AG09309 (cell line): ENCODE measurements around the gene CBR1.

ENCODE experiments used
- DNase-seq: peaks from one replicate; pipeline ENCODE4 v3.0.0-alpha.2; 2010; ENCODE audit warnings: low read depth
- H3K4me3 ChIP-seq: 2 replicates; pipeline ENCODE4 v1.5.1; 2011; ENCODE audit warnings: mild to moderate bottlenecking, low read depth, low read length, moderate library complexity; ENCODE audit not compliant: control insufficient read depth
- TF ChIP-seq, protein P1 (sequence below): IDR thresholded peaks from 2 replicates; pipeline ENCODE4 v1.5.1; 2011; ENCODE audit warnings: mild to moderate bottlenecking, low read depth, low read length, inconsistent platforms; ENCODE audit not compliant: insufficient read depth, control insufficient read depth; ENCODE audit errors: missing control alignments

The CBR1 gene

DNA sequence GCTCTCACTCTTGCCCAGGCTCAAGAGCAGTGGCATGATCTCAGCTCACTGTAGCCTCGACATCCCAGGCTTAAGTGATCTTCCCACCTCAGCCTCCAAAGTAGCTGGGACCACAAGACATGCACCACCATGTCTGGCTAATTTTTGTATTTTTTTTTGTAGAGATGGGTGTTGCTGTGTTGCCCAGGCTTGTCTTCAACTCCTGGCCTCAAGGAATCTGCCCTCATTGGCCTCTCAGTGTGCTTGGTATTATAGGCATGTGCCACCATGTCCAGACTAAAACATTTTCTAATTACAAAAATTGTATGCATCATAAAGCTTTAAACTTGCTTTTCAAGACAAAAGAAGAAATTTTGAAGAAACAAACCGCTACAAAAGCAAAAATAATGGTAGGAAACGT, 20.1 kb downstream of the CBR1 start:
- no peak for DNase-seq
- TF ChIP-seq, protein P1, sequence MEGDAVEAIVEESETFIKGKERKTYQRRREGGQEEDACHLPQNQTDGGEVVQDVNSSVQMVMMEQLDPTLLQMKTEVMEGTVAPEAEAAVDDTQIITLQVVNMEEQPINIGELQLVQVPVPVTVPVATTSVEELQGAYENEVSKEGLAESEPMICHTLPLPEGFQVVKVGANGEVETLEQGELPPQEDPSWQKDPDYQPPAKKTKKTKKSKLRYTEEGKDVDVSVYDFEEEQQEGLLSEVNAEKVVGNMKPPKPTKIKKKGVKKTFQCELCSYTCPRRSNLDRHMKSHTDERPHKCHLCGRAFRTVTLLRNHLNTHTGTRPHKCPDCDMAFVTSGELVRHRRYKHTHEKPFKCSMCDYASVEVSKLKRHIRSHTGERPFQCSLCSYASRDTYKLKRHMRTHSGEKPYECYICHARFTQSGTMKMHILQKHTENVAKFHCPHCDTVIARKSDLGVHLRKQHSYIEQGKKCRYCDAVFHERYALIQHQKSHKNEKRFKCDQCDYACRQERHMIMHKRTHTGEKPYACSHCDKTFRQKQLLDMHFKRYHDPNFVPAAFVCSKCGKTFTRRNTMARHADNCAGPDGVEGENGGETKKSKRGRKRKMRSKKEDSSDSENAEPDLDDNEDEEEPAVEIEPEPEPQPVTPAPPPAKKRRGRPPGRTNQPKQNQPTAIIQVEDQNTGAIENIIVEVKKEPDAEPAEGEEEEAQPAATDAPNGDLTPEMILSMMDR = no peak
- H3K4me3 ChIP-seq = no peak overlapping the region

DNA sequence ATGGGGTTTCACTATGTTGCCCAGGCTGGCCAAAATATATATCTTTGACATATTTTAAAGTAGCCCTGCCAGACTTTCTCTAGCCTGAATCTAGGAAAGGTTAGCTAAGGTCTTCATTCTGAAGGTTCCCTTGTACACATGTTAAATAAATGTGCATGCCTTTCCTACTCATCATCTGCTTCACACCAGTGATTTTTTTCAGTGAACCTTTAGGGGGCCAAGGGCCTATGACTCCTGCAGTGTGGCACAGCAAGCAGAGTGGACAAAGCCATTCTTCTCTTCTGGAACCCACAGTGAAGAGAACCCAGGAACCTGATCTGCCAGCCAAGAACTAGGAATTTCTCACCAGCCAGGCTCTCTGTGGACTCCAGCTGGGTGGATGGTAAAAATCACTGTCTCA, 22.9 kb downstream of the CBR1 start:
- TF ChIP-seq, protein P1 = no peak
- no peak for DNase-seq
- H3K4me3 ChIP-seq = no peak overlapping the region

DNA sequence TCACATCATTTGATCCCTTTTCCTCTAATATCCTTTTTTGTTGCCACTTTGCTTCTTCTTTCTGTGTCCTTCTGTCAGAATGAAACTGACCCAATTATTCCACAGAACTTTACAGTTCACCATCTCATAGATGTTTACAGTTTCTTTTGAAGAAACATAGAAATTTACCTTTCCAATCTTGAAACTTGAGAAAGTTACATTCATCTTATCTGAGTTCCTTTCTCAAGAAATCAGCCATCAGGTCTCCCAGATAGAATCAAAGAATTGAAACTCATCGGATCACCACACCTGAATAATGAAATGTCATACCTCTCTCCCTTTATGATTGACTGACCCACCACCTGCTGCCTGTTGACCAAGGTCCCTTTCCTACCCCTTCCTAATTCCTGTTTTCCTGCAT, 23.7 kb downstream of the CBR1 start:
- no peak for DNase-seq
- TF ChIP-seq, protein P1 = no peak
- no peak overlapping the region for H3K4me3 ChIP-seq

DNA sequence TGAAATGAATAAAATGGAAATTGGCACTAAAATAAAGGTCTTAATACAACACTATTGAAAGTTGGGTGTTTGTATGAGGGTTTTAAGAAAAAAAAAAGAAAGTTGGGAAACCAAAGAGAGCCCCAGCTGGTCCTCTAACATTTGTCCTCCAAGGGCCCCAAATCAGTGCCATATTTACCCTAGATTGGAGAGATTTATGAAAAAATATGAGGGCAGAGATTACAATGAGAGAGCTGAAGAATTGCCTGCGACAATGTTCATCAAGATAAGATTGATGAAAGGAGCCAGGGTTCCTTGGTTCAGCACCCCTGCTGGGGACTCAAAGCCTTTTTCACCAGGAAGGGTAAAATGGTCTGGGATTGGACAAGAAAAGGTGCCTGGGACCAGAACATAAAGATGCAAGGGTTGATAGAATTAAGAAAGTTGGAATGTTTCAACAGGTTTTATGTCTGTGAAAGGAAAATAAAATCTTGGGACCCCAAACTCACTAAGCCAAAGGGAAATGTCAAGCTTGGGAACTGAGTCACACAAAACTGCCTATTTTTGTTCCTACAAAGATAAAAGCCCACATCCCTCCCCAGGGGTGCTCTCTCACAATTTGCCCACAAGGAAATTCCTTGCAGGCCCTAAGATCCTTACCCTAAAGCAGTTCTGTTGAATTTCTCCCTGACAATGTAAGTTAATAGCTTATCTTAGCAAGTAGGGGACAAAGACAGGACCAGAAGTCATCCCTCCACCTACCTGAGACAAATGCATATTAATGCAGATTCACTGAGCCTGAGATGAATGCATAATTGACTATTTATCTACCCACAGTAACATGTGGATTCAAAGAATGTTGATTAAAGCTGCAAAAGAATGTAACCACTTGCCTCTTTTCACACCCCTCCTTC, 26.8 kb downstream of the CBR1 start:
- TF ChIP-seq, protein P1 = no peak
- no peak for DNase-seq
- no peak overlapping the region for H3K4me3 ChIP-seq

DNA sequence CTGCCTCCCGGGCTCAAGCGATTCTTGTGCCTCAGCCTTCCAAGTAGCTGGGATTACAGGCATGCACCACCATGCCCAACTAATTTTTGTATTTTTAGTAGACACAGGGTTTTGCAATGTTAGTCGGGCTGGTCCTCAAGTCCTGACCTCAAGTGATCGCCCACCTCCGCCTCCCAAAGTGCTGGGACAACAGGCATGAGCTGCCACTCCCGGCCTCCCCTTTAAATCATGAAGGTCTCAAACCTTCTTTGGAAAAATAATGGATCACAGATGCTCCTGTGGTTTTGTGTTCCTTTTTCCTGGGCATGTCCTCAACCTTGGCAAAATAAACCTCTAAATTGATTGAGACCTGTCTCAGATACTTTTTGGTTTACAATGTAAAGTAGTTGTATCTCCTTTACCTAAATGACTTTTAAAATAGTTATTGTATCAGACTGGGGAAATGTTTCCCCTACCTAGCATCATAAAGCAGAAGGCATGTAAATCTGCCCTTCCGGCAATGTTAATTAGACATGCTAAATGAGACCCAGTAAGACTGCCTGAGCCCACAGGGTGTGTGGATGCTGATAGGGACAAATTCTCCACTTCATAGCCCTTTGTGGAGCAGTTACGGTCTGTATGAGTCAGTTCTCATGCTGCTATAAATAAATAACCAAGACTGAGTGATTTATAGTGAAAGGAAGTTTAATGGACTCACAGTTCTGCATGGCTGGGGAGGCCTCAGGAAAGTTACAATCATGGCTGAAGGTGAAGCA, 27.8 kb downstream of the CBR1 start:
- H3K4me3 ChIP-seq = no peak overlapping the region
- DNase-seq = no peak
- TF ChIP-seq, protein P1 = no peak

DNA sequence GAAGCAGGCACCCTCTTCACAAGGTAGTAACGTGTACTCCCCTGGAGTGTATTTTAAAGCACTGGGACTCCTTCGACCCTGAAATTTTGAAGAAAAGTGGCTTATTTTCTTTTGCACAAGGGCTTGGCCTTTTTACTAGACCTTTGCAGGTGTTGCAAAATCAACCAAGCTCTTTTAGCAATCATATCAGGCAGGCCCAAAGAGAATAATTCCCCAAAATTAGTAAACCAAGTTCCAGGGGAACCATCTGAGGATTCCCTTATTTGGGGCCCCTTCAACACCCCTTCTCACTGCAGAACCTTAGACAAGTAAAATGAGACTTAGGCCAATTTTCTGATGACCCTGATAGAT, 28.3 kb downstream of the CBR1 start:
- H3K4me3 ChIP-seq = no peak overlapping the region
- TF ChIP-seq, protein P1 = no peak
- DNase-seq = no peak
